Common myeloid progenitor, CD34-positive (primary cell): ENCODE results near the gene CPT1A.

Experiments used
- CTCF ChIA-PET: fragments of 350-600 bp; sonication (Branson Sonifier 250); formaldehyde crosslinking; loops from one replicate; lab custom pipeline; 2021; ENCODE audit warnings: antibody characterized with exemption; lab: Charles Lee
- POLR2A ChIA-PET: fragments of 350-600 bp; sonication (Branson Sonifier 250); formaldehyde crosslinking; loops from one replicate; lab custom pipeline; 2021; ENCODE audit warnings: antibody characterized with exemption; lab: Charles Lee
- DNase-seq, 3 donors: peaks; one replicate each; pipeline versions ENCODE4 v3.0.0 to v3.0.0-alpha.2; 2013
- H3K27ac ChIP-seq, 2 experiments: 1 replicate in 1 of 2; 2 replicates in 1 of 2; pipeline ENCODE4 v1.7.0; 2013; ENCODE audit warnings: inconsistent platforms in 2 of 2, low read length in 2 of 2, mild to moderate bottlenecking in 2 of 2, low read depth in 1 of 2, moderate library complexity in 1 of 2; ENCODE audit not compliant: severe bottlenecking in 2 of 2, insufficient read depth in 1 of 2, poor library complexity in 1 of 2
- H3K27me3 ChIP-seq, 5 experiments: replicated peaks in 2 of 5; 1 replicate in 3 of 5; 2 replicates in 2 of 5; pipeline versions ENCODE4 v1.6.1 to v1.7.0; 2013; ENCODE audit warnings: low read length in 4 of 5, mild to moderate bottlenecking in 2 of 5, moderate library complexity in 2 of 5, inconsistent platforms in 1 of 5; ENCODE audit not compliant: insufficient read depth in 5 of 5, control insufficient read depth in 4 of 5
- H3K36me3 ChIP-seq, 4 experiments: 1 replicate in 2 of 4; 2 replicates in 2 of 4; pipeline versions ENCODE4 v1.6.1 to v1.7.0; 2013; ENCODE audit warnings: low read length in 3 of 4, control low read depth in 1 of 4, mild to moderate bottlenecking in 1 of 4; ENCODE audit not compliant: control insufficient read depth in 4 of 4, insufficient read depth in 4 of 4
- H3K4me1 ChIP-seq, 4 experiments: 1 replicate in 3 of 4; 2 replicates in 1 of 4; pipeline versions ENCODE4 v1.6.1 to v1.7.1; 2013; ENCODE audit warnings: low read length in 3 of 4, mild to moderate bottlenecking in 3 of 4, control low read depth in 1 of 4, inconsistent platforms in 1 of 4, moderate library complexity in 1 of 4; ENCODE audit not compliant: control insufficient read depth in 4 of 4, insufficient read depth in 4 of 4; ENCODE audit errors: control extremely low read depth in 1 of 4
- H3K4me3 ChIP-seq, 7 experiments: 1 replicate in 4 of 7; 2 replicates in 3 of 7; pipeline versions ENCODE4 v1.5.1 to v1.7.0; 2013; ENCODE audit warnings: mild to moderate bottlenecking in 7 of 7, low read length in 6 of 7, moderate library complexity in 6 of 7, inconsistent platforms in 2 of 7, low read depth in 2 of 7, control low read depth in 1 of 7; ENCODE audit not compliant: insufficient read depth in 4 of 7, control insufficient read depth in 1 of 7; ENCODE audit errors: extremely low read depth in 1 of 7
- H3K9me3 ChIP-seq, 5 experiments: 1 replicate in 4 of 5; 2 replicates in 1 of 5; pipeline versions ENCODE4 v1.6.1 to v1.7.1; 2013; ENCODE audit warnings: low read length in 4 of 5, mild to moderate bottlenecking in 2 of 5, inconsistent platforms in 1 of 5, low read depth in 1 of 5, moderate library complexity in 1 of 5; ENCODE audit not compliant: control insufficient read depth in 4 of 5, insufficient read depth in 2 of 5; ENCODE audit errors: control extremely low read depth in 1 of 5
- WGBS: methylation state at CpG from one replicate; pipeline ENCODE4 v1.1.5; 2013; ENCODE audit not compliant: insufficient coverage; 5-methylcytosine and 5-hydroxymethylcytosine counted together

CPT1A gene

GRCh38 chr11:68827733-68828132 lies 14.0 kb downstream of the CPT1A start:
- H3K4me3 ChIP-seq: peak overlapping the region in 4 of 7 experiments; percentile 8 to 71 (median 56)
- H3K27ac ChIP-seq: peak overlapping the region; percentile 88 to 93
- no peaks in the 10 kb centered on the region for H3K9me3 ChIP-seq
- H3K27me3 ChIP-seq: no peaks in the 10 kb centered on the region
- H3K36me3 ChIP-seq: peaks cover 0 to 25% (median 5%) of the 10 kb centered on the region in 4 experiments
- ChIA-PET POLR2A (interaction anchor here (0.7 to 4.8 kb wide), 2 partner anchors 12 to 15 kb away, joined by 3 to 35 read pairs; partner anchors contain the start of gene CPT1A), CTCF (interaction anchor here (1.4 to 8.8 kb wide), 5 partner anchors 10 to 122 kb away, joined by 3 to 90 read pairs (median 7); partner anchors contain the start of gene CPT1A)
- 49% methylated on average over 7 of the region's 8 CpGs for WGBS
- peaks cover 8 to 82% (median 80%) of the 10 kb centered on the region in 4 experiments for H3K4me1 ChIP-seq
- DNase-seq: peak in 2 of 3 donors; percentile 63 to 73

GRCh38 chr11:68826726-68827125 lies 15.0 kb downstream of the CPT1A start:
- H3K9me3 ChIP-seq: no peaks in the 10 kb centered on the region
- no peak overlapping the region for H3K4me3 ChIP-seq
- H3K27me3 ChIP-seq: no peaks in the 10 kb centered on the region
- ChIA-PET POLR2A (interaction anchor here (4.8 kb wide), 1 partner anchor 16 kb away, joined by 35 read pairs; the partner anchor contains the start of gene CPT1A), CTCF (interaction anchor here (0.6 to 8.8 kb wide), 5 partner anchors 8 to 107 kb away, joined by 3 to 90 read pairs (median 8); partner anchors contain the start of gene CPT1A)
- WGBS: 96% methylated on average over 7 of the region's 9 CpGs
- peaks cover 0 to 24% (median 5%) of the 10 kb centered on the region in 4 experiments for H3K36me3 ChIP-seq
- peak overlapping the region; percentile 33 to 93 for H3K27ac ChIP-seq
- peaks cover 8 to 78% (median 73%) of the 10 kb centered on the region in 4 experiments for H3K4me1 ChIP-seq
- DNase-seq: no peak

GRCh38 chr11:68825571-68825970 lies 16.1 kb downstream of the CPT1A start:
- Histone ChIP-seq H3K27ac (peak overlapping the region; percentile 68 to 93), H3K4me3 (peak overlapping the region in 2 of 7 experiments; percentile 32 to 40), H3K27me3 (no peaks in the 10 kb centered on the region), H3K9me3 (no peaks in the 10 kb centered on the region), H3K4me1 (peaks cover 8 to 68% (median 64%) of the 10 kb centered on the region in 4 experiments), H3K36me3 (peaks cover 0 to 20% (median 6%) of the 10 kb centered on the region in 4 experiments)
- CTCF ChIA-PET: interaction anchor here (0.9 to 8.8 kb wide), 8 partner anchors 9 to 125 kb away, joined by 3 to 90 read pairs (median 9); partner anchors contain the start of gene CPT1A
- DNase-seq: peak; percentile 92 to 98 (median 97)
- 0% methylated on average over 2 of the region's 7 CpGs for WGBS
- POLR2A ChIA-PET: interaction anchor here (0.7 to 1.6 kb wide), 5 partner anchors 10 to 65 kb away, joined by 3 to 16 read pairs (median 4); partner anchors contain the start of gene CPT1A

GRCh38 chr11:68822546-68822945 lies 19.2 kb downstream of the CPT1A start:
- Histone ChIP-seq H3K4me1 (peaks cover 5 to 44% (median 35%) of the 10 kb centered on the region in 4 experiments), H3K27ac (no peak overlapping the region), H3K27me3 (no peaks in the 10 kb centered on the region), H3K9me3 (no peaks in the 10 kb centered on the region), H3K36me3 (peaks cover 0 to 15% (median 9%) of the 10 kb centered on the region in 4 experiments), H3K4me3 (no peak overlapping the region)
- CTCF ChIA-PET: interaction anchor here (0.9 to 1.2 kb wide), 2 partner anchors 11 to 22 kb away, joined by 3 read pairs; no protein-coding TSS in a partner anchor
- DNase-seq: no peak
- POLR2A ChIA-PET: no interaction called here
- 95% methylated on average over 3 of the region's 5 CpGs for WGBS

- H3K27me3 ChIP-seq: no peaks in the 10 kb centered on the region
- CTCF ChIA-PET: interaction anchor here (1.2 kb wide), 1 partner anchor 11 kb away, joined by 3 read pairs; no protein-coding TSS in a partner anchor
- peaks cover 0 to 18% (median 10%) of the 10 kb centered on the region in 4 experiments for H3K36me3 ChIP-seq
- H3K9me3 ChIP-seq: no peaks in the 10 kb centered on the region
- H3K4me1 ChIP-seq: peaks cover 5 to 41% (median 31%) of the 10 kb centered on the region in 4 experiments
- H3K4me3 ChIP-seq: no peak overlapping the region
- POLR2A ChIA-PET: no interaction called here
- no peak for DNase-seq
- no peak overlapping the region for H3K27ac ChIP-seq
- 66% methylated on average over 4 of the region's 4 CpGs for WGBS
Measured at GRCh38 chr11:68821670-68822069, 20.0 kb downstream of the CPT1A start.

- no peak overlapping the region for H3K27ac ChIP-seq
- H3K27me3 ChIP-seq: no peaks in the 10 kb centered on the region
- peaks cover 0 to 39% (median 27%) of the 10 kb centered on the region in 4 experiments for H3K36me3 ChIP-seq
- ChIA-PET POLR2A (no interaction called here), CTCF (interaction anchor here (0.8 to 1.8 kb wide), 5 partner anchors 20 to 69 kb away, joined by 3 to 11 read pairs (median 5); no protein-coding TSS in a partner anchor)
- H3K4me1 ChIP-seq: peaks cover 2 to 19% (median 8%) of the 10 kb centered on the region in 4 experiments
- WGBS: 88% methylated on average over 8 of the region's 10 CpGs
- H3K9me3 ChIP-seq: no peaks in the 10 kb centered on the region
- H3K4me3 ChIP-seq: no peak overlapping the region
- DNase-seq: no peak
Measured at GRCh38 chr11:68819362-68819761, 22.4 kb downstream of the CPT1A start.
